ENCODE data around the gene C2CD5. TPM values are rescaled to one million over a fixed set of nuclear protein-coding genes. Genes with fewer than 3 reads are reported as not detected.

C2CD5 gene
- total and polyA plus RNA-seq, 2 of the 4 experiments (the other 2 are of a cell fraction), result 14.5 to 15.8 TPM

DNA sequence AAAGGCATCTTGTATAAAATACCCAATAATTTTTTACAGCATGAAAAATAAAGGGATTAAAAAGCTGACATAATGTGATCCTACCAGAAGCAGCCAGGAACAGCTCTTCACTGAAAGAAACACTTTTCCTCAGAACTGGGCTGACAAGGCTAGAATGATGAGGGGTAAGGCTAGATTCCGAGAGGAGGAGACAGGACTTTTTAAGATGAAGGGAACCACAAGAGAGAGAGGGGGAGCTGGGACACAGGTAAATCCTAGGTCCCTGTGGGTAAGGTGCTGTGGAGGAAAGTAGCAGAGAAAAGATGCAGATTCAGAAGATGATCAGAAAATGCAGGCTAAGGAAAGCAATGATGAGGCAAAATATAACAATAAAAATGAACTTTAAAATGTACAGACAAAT, 29.5 kb downstream of the C2CD5 start:
- BruUV-seq (replicated peaks), result no TSS peak
- no peak overlapping the region for H2AK5ac ChIP-seq (ENCODE audit: low read depth, low read length)
- DNase-seq (no peak), ATAC-seq (ENCODE audit: low read depth) (no peak)
- H3K27ac ChIP-seq (ENCODE audit: insufficient read depth, low read length), result no peak overlapping the region
- no peak overlapping the region for H2BK15ac ChIP-seq (ENCODE audit: low read depth, low read length)
- H3K9ac ChIP-seq (ENCODE audit: low read depth, low read length), result no peak overlapping the region
- no peak overlapping the region for H2AK9ac ChIP-seq (replicated peaks; ENCODE audit: low read depth, low read length, poor library complexity)
- 83% methylated on average over 1 of the region's 1 CpG; no CpG with 5 or more reads in 1 of the 2 experiments for WGBS, 2 experiments (ENCODE audit: extremely low coverage in 2 of 2, insufficient read length in 1 of 2)
- peaks cover 9% of the 10 kb centered on the region for H3K36me3 ChIP-seq (ENCODE audit: control insufficient read depth, insufficient read depth, low read length)
- no peak overlapping the region for H3K23ac ChIP-seq (ENCODE audit: low read depth, low read length)
- H4K20me1 ChIP-seq (ENCODE audit: insufficient read depth, low read length), result no peaks in the 10 kb centered on the region
- H3K4me1 ChIP-seq (ENCODE audit: control insufficient read depth, insufficient read depth, low read length), result no peaks in the 10 kb centered on the region
- in situ Hi-C loops (cut with MboI; ENCODE audit: low sequenced_read_pairs), result no loop called here
- no peak overlapping the region for H3K4me2 ChIP-seq (ENCODE audit: low read depth, low read length)
- H2AFZ ChIP-seq (replicated peaks; ENCODE audit: low read length, poor library complexity), result no peak overlapping the region
- peaks cover 2% of the 10 kb centered on the region; the same call in 1 of the 2 replicates for H3K9me1 ChIP-seq (ENCODE audit: insufficient read depth, low read length)
- H4K5ac ChIP-seq (ENCODE audit: low read depth, low read length), result no peak overlapping the region
- no peaks in the 10 kb centered on the region for H3K27me3 ChIP-seq (ENCODE audit: control insufficient read depth, insufficient read depth, low read length)
- H4K8ac ChIP-seq (ENCODE audit: low read depth in 2 of 2, low read length in 2 of 2), result no peak overlapping the region
- intact Hi-C loops (cut with micrococcal nuclease), result loop anchor here (5.0 kb wide), 1 partner anchor 38 kb away; no protein-coding TSS in a partner anchor
- H4K91ac ChIP-seq (ENCODE audit: insufficient read depth, low read depth, low read length), result no peak overlapping the region
- no peak overlapping the region for H3K4me3 ChIP-seq (ENCODE audit: insufficient read depth, low read depth, low read length)
- H3K9me3 ChIP-seq (ENCODE audit: control insufficient read depth, insufficient read depth, low read length), result no peaks in the 10 kb centered on the region
- no peak overlapping the region for H2BK20ac ChIP-seq (ENCODE audit: low read depth, low read length)
- H2BK5ac ChIP-seq (ENCODE audit: low read depth, low read length, poor library complexity, severe bottlenecking), result no peak overlapping the region
- H3K79me1 ChIP-seq (ENCODE audit: low read depth in 1 of 2, low read length in 2 of 2), result no peaks in the 10 kb centered on the region; a peak in 1 of 4 replicates
- dilution Hi-C loops (cut with HindIII; ENCODE audit: low sequenced_read_pairs, unreplicated experiment), result no loop called here
- no peak overlapping the region for H2BK120ac ChIP-seq (ENCODE audit: low read depth, low read length)
- TF ChIP-seq FOS (IDR thresholded peaks at IDR 0.05; ENCODE audit: low read depth, low read length) (no peak), RCOR1 (IDR thresholded peaks at IDR 0.05; ENCODE audit: insufficient replicate concordance, low read length) (no peak), RAD21 (IDR thresholded peaks at IDR 0.05; ENCODE audit: low read length) (no peak), BHLHE40 (IDR thresholded peaks at IDR 0.05; ENCODE audit: low read depth, low read length) (no peak), USF2 (IDR thresholded peaks at IDR 0.05; ENCODE audit: low read depth, low read length) (no peak), MAZ (IDR thresholded peaks at IDR 0.05; ENCODE audit: borderline replicate concordance, low read depth, low read length) (no peak), CTCF (conservative IDR thresholded peaks at IDR 0.05; ENCODE audit: low read depth, low read length) (no peak), MAFK (IDR thresholded peaks at IDR 0.05; ENCODE audit: low read depth, low read length) (no peak), SMC3 (IDR thresholded peaks at IDR 0.05; ENCODE audit: low read depth, low read length) (no peak), MXI1 (IDR thresholded peaks at IDR 0.05; ENCODE audit: borderline replicate concordance, low read depth, low read length) (no peak), POLR2A (IDR thresholded peaks at IDR 0.05; ENCODE audit: low read depth, low read length) (no peak), NFE2L2 (IDR thresholded peaks at IDR 0.05; ENCODE audit: low read depth, low read length) (no peak)
- TF ChIP-seq, protein P1, sequence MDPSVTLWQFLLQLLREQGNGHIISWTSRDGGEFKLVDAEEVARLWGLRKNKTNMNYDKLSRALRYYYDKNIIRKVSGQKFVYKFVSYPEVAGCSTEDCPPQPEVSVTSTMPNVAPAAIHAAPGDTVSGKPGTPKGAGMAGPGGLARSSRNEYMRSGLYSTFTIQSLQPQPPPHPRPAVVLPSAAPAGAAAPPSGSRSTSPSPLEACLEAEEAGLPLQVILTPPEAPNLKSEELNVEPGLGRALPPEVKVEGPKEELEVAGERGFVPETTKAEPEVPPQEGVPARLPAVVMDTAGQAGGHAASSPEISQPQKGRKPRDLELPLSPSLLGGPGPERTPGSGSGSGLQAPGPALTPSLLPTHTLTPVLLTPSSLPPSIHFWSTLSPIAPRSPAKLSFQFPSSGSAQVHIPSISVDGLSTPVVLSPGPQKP (IDR thresholded peaks at IDR 0.05; ENCODE audit: borderline replicate concordance, low read depth, low read length), result no peak
- no peak overlapping the region for H3K18ac ChIP-seq (ENCODE audit: low read depth, low read length)
- ChIA-PET CTCF (no interaction called here), POLR2A (ENCODE audit: unreplicated experiment) (no interaction called here)
- H3K4ac ChIP-seq (ENCODE audit: low read depth, low read length), result no peak overlapping the region
- no peak overlapping the region for H3K56ac ChIP-seq (ENCODE audit: extremely low read depth, insufficient read depth, low read length)
- no peak overlapping the region for H3K14ac ChIP-seq (replicated peaks; ENCODE audit: low read depth, low read length)

All from IMR-90 (cell line).